HG03066 (cell line): Measurements from ENCODE around the gene C1QC.

Experiments
- ATAC-seq: cut with Tn5 transposase; IDR thresholded peaks from one replicate; pipeline ENCODE4 v1.9.1; 2021; ENCODE audit warnings: low read depth; ENCODE audit not compliant: unreplicated experiment

C1QC gene

GRCh38 chr1:22618056-22618455, 25.4 kb upstream of the C1QC start:
- ATAC-seq = no peak

GRCh38 chr1:22619252-22619651, 24.2 kb upstream of the C1QC start:
- no peak for ATAC-seq

DNA sequence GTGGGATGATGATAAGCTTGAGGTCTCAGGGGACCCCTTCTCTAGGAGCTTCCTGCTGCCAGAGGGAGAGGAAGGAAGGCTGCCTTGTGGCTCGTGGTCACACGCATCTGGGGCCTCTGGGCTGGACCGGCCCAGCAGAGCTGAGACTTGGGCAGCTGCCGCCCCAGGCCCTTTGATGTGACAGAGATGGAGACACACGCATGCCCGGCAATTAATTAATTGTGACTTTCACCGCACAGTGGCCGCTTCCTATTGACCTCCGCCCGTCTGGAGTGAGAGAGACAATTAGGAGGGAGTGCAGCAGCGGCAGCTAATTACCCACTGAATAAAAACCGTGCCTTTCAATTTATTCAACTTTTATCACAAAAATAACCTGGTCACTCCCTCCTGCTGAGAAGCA, 23.6 kb upstream of the C1QC start:
- no peak for ATAC-seq

GRCh38 chr1:22621761-22622160, 21.7 kb upstream of the C1QC start:
- ATAC-seq = no peak

DNA sequence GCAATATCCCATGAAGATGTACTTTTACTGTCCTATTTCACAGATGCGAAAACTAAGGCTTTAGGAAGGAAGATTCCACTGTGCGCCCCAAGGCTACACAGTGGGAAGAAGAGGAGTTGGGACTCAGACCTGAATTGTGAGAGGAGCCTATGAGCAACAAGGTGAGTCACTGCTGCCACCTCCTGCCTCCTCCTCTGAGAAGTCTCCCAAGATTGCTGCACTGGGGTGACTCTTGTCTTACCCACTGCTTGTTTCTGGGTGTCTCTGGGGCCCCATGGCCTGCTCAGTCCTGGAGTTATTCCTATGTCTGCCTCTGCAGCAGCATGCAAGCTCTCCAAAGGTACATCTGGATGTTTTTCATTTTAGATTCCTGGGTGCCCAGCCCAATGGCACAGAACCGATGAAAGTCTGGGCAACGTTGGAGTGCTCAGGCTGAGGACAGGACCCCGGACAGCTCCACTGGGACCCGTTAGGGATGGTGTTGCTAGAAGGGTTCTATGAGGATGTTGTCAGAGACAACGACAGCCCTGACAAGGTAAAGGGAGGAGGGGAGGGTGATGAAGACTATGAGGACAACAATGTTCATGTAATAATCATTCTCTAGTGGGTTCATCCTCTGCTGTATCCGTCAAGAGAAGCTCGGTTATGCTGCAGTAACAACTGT, 18.0 kb upstream of the C1QC start:
- ATAC-seq = no peak

DNA sequence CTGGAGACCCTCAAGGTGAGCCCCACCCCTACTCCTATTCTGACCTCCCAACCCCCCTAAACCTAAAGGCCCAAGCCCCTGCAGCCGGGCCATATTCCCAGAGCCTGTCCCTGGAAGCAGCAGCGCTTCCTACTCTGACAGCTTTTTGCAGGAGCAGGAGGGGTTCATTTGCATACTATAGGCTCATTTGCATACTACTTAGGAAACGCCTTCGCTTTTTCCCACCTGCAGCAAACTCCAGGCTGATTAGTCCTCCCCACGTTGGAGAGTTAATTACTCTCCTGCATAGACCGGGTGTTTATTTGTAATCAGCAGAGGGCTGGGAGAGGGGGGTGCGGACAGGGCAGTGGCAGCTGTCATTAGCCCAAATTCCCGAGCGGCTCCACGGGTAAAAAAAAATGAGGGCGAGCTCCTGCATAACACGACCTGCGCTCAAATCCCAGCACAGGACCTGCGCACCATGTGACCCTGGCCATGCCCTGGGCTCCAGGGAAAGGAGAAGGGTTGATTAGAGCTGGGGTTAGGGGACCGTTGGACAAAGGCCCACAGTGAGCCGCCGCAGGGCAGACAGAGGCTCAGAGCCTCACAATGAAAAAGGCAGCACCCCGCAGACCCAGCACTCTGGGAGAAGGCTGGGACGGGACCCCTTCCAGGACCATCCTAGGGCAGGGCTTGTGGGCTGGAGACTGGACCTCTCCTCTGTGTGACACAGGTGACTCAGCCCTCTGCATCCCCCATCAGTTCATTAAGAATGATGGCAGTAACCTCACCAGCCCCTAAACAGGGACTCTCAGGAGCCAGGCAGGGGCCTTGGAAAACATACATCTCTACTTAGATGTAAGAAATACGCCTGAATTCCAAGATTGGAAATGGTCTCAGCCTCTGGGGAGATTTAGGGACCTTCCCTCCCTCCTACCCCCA, 16.9 kb upstream of the C1QC start:
- ATAC-seq = no peak

DNA sequence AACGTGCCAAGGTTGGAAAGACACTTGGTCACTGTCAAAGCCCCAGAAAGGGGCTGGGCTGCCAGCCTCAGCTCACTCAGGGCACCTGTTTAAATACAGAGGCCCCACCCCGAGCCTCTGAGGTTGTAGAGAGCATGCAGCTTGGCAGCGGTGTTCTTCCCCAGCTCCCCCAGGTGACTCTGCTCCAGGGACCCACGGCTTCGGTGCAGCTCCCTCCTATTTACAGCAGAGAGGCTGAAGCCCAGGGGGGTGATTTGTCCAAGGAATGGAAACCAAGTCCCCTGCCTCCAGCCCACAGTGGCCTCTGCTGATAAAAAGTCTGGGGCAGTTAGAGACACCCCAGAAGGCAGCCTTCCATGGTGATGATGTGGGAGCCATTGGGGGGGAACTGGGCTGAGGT, 16.1 kb upstream of the C1QC start:
- ATAC-seq = no peak

GRCh38 chr1:22628698-22629444, 14.6 kb upstream of the C1QC start:
- ATAC-seq = no peak

DNA sequence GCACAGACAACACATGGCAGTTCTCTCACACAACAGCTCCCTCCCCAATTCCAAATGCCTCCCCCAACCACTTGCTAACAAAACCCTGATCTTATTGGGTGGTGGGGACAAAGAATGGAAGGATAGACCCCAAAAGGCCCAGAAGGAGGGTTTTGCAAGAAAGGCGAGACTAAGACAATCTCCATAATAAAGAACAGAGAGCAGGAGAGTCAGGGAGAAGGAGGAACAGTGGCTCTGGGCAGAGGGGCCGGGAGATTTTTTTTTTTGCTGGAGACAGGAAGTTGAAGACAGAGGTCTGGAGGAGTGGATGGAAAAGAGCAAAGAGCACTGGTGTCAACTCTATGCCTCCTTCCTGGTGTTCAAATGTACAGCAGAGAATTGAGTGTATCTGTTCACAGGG, 13.5 kb upstream of the C1QC start:
- no peak for ATAC-seq

- no peak for ATAC-seq
Measured at GRCh38 chr1:22633697-22634463, 9.6 kb upstream of the C1QC start.

DNA sequence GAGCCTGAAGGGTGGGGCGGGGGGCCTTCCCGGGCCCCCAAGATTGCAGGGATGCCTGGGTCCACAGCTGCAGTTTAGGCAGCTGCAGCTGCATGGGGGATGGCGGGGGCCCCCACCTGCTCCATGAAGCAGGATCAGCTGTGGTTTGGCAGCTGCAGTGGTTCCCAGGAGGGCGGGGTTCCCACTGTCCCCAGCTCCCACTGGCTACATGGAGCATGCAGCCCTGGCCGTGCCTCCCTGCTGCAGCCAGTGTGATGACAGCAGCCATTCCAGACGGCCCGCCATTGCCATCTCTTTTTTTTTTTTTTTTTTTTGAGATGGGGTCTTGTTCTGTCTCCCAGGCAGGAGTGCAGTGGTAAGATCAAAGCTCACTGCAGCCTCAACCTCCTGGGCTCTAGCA, 8.0 kb upstream of the C1QC start:
- ATAC-seq = no peak

- ATAC-seq = no peak
Measured at GRCh38 chr1:22636353-22636752, 7.1 kb upstream of the C1QC start, which contains the start of gene C1QA. C1QA (plus strand) TSS chr1:22636628; CDS start chr1:22637617, 989 bp downstream.

DNA sequence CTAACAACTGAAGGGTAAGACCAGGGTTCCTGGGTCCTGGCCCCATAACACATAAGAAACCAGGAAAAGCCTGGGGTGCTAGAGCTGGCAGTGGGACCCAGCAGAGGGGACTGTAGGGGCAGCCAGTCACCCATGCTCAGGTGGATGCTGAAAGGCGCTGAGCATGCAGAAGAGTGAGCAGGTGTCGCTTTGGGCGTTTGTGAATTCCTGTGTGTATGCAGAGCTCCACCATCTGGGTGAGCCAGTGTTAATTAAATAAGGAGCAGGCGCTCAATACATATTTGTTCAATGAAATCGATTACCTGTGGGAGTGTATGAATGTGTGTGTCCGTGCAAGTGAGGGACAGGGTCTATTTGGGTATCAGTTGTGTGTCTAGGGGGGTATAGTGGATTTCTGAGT, 6.5 kb upstream of the C1QC start:
- no peak for ATAC-seq

- no peak for ATAC-seq
Measured at GRCh38 chr1:22637907-22638445, 5.5 kb upstream of the C1QC start.

DNA sequence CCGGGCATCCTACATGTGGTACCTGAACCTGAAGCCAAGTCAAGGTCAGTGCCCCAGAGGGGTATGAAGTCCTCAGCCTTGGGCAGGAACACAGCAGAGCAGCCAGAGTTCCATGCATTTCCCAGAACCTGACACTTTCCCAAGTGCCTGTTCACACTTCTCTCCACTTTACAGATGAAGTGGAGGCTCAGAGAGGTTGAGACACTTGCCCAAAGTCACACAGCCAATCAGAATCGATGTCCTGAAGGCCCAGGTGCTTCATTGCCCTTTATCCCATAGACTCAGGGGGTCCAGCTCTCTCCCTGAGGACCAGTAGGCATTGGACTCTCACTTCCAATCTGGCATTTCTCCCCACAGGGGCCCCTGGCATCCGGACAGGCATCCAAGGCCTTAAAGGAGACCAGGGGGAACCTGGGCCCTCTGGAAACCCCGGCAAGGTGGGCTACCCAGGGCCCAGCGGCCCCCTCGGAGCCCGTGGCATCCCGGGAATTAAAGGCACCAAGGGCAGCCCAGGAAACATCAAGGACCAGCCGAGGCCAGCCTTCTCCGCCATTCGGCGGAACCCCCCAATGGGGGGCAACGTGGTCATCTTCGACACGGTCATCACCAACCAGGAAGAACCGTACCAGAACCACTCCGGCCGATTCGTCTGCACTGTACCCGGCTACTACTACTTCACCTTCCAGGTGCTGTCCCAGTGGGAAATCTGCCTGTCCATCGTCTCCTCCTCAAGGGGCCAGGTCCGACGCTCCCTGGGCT, 4.8 kb upstream of the C1QC start:
- ATAC-seq = no peak

- no peak for ATAC-seq
Measured at GRCh38 chr1:22639286-22639685, 4.1 kb upstream of the C1QC start.

DNA sequence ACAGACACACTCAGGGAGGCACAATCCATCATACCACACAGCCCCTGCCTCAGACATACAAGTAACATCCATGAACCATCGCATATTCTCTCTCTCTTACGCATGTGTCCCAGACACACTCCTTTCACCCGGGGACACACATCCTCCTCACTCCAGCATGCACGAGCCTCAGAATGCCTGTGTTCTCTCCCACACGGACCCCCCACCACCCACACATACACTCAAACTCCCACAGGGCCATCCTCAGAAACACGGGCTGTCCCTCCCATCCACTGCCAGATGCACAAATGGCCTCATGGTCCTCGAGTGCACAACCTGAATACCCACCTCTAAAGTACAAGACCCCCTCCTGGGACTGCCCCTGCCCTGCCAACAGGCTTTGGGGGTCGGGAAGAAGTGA, 2.2 kb upstream of the C1QC start:
- ATAC-seq = no peak

DNA sequence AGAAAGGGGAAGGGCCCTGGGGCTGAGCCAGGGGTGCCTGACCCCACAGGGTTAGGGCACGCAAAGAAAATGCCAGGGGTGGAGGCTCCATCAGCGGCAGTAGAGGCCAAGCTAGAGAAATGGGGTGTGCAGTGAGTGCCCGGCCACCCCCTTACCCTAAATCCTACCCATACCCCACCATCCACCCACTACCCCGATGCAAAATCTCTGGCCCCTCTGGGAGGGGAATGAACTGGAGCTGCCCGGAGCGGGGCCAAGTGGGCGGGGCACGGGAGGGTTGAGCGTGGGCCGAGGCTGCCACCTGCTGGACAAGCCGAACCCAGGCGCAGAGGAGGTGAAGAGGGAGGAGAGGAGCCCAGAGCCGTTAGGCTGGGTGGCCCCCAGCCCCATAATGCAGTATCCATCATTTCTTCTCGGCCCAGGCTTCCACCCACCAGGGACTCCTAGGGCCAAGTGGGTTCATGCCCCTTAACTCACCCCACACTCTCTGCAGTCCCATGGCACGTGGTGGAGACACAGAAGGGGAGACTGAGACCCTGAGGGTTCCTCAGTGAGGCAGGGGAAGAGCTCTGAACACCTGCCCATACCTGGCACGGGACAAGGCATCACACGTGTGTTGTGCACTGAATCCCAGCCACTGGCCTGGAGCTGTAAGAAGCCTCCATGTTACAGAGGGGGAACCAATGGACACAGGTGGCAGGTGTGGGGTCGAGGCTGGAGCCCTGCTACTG, 1.4 kb upstream of the C1QC start:
- no peak for ATAC-seq

DNA sequence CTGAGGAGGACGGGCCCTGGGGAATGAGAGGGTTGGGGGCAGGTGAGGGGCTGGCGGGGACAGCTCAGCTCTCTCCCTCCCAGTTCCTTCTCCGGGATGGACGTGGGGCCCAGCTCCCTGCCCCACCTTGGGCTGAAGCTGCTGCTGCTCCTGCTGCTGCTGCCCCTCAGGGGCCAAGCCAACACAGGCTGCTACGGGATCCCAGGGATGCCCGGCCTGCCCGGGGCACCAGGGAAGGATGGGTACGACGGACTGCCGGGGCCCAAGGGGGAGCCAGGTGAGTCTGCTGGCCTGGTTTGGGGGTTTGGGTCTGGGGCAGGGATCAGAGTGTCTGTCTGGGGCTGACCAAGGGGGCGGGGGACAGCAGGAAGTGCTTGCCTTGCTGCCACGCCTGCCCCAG, 495 bp downstream of the C1QC start:
- no peak for ATAC-seq
